Fibroblast of peridontal ligament (primary cell): ENCODE results near the gene SUSD3.
A peak's percentile ranks its signal among the peaks of the same experiment; 100 is the strongest.

Experiments
- DNase-seq: peaks from one replicate; pipeline ENCODE4 v3.0.0-alpha.2; 2010; ENCODE audit errors: extremely low read depth

Gene SUSD3

DNA sequence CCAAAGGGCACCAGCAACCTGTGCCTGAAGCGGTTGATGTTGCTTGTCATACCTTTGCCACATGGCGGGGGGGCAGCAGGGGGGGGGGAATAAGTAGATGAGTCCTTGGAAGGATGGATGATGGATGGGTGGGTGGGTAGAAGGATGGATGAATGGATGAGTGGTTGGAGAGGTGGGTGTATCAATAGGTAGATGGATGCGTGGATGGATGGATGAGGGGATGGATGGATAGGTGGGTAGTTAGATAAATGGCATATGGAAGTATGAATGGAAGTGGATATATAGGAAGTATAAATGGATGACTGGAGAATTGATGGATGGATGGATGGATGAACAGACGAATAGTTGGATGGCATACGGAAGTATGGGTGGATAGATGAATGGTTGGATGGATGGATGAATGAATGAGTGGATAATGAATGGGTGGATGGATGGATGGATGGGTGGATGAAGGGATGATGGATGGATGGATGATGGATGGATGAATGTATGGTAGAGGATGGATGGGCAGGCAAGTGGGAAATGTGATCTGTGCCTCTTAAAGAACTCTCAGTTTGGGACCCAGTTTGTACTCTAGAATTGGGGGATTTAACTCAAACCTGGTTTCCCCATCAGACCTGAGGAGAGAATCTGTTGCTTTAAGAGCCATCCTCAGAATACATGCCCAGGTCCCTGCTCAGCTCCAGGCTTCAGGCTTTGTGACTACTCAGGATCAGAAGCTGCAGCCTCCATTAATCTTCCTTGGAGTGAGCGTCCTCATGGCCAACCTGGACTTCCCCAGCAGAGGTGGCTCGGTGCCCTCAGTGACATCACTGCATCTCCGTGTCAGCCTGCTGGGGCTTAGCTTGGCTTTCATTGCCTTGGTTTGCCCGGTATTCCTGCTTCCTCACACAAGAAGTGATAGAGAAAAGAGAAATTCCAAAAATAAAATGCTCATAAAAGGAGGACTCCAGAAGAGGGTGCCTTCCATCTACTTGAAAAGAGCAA, 27.6 kb upstream of the SUSD3 start:
- DNase-seq, result no peak

- DNase-seq, result peak; percentile 18
Measured at GRCh38 chr9:93031629-93032430, 26.7 kb upstream of the SUSD3 start.

DNA sequence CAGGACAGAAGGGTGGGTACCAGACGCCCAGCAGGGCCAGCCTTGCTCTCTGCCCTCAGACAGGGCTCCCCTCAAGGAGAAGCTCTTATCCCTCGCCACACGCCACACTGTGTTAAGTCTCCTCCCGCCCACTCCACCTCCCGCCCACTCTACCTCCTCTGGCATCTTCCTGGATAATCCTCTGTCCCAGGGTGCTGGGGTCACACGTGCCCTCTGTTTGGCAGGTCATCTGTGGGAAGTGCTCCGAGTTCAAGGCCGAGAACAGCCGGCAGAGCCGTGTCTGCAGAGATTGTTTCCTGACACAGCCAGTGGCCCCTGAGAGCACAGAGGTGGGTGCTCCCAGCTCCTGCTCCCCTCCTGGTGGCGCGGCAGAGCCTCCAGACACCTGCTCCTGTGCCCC, 26.0 kb upstream of the SUSD3 start:
- DNase-seq, result no peak

GRCh38 chr9:93033531-93033930, 25.0 kb upstream of the SUSD3 start:
- no peak for DNase-seq

DNA sequence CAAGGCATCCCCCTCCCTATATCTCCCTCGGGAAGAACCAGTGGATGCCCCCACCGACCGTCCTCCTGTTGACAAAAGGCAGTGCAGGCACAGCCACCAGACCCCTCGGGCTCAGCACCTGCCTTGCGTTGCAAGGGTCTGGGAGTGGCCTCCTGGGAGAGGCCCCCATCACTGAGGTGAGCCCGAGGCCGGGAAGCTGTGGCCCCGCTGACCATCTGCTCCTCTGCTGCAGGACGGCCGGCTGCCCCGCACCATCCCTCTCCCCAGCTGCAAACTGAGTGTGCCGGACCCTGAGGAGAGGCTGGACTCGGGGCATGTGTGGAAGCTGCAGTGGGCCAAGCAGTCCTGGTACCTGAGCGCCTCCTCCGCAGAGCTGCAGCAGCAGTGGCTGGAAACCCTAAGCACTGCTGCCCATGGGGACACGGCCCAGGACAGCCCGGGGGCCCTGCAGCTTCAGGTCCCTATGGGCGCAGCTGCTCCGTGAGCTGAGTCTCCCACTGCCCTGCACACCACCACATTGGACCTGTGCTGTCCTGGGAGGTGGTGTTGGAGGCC, 23.3 kb upstream of the SUSD3 start:
- DNase-seq, result no peak

GRCh38 chr9:93035821-93036351, 22.6 kb upstream of the SUSD3 start:
- no peak for DNase-seq

- no peak for DNase-seq
Measured at GRCh38 chr9:93036887-93037475, 21.5 kb upstream of the SUSD3 start.

GRCh38 chr9:93037476-93037971, 21.0 kb upstream of the SUSD3 start:
- DNase-seq, result no peak

- no peak for DNase-seq
Measured at GRCh38 chr9:93038918-93039317, 19.6 kb upstream of the SUSD3 start.

- no peak for DNase-seq
Measured at GRCh38 chr9:93039456-93039855, 19.0 kb upstream of the SUSD3 start.

- no peak for DNase-seq
Measured at GRCh38 chr9:93039976-93040375, 18.5 kb upstream of the SUSD3 start.

GRCh38 chr9:93040409-93040808, 18.1 kb upstream of the SUSD3 start:
- no peak for DNase-seq

DNA sequence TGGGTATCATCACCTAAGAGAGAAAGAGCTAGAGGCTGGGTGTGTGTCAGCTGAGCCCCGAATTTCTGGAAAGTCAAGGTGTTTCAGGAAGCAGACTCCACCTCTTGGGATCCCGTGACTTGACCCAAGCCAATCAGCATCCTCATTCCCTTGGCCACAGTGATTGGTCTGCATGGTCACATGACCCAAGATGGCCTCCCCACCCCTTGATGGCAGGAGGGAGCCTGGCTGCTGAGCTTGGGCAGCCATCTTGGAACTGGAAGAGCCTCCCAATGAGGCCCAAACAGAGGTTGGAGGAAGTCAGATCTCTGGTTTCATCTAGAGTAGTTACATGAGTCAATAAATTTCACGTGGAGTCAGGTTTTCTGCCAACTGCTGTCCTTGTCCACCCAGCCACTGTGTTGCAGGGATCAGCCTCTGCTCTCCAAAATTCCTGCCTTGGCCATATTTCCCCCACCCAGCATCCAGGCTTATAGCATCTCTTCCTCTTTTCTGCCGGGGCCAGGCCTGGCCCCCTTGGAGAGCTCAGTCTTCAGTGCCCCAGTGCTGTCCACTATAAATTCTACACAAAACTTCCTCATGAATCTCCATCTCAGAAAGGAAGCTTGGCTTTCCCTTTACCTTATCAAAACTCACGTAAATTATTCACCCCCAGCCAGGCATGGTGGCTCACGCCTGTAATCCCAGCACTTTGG, 17.2 kb upstream of the SUSD3 start:
- no peak for DNase-seq

DNA sequence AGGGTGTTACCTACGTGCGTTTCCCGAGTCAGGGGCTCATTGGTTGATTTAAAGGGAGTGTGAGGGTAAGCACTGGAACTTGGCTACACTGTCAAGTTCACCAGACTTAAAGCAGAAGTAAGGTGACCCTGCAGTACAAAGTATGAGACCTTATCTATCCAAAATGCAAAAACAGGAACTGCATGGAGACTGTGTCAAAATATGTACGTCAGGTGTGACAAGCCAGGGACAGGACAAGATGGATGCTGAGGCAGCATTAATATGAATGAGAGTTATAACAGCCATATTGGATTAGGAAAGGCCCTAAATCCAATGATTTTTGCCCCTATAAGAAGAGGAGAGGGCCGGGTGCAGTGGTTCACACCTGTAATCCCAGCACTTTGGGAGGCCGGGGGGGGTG, 15.4 kb upstream of the SUSD3 start:
- DNase-seq, result no peak

GRCh38 chr9:93045521-93045920, 13.0 kb upstream of the SUSD3 start:
- DNase-seq, result no peak

- no peak for DNase-seq
Measured at GRCh38 chr9:93048566-93049448, 9.7 kb upstream of the SUSD3 start.

DNA sequence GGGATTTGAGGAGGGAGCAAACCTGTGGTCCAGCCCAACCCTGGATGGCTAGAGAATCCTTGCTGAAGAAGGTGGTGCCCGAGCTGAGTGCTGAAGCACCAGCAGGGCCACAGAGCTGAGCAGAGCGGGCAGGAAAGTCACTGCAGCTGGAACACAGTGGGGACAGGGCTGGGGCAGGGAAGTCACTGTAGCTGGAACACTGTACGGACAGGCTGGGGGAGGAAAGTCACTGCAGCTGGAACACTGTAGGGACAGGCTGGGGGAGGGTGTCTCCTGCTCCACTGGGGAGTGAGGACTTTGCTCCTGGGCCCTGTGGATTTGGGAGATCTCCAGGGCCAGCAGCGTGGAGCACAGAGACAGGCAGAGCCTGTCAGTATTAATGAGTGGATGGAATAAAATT, 9.0 kb upstream of the SUSD3 start:
- DNase-seq, result no peak

GRCh38 chr9:93050231-93050630, 8.3 kb upstream of the SUSD3 start:
- DNase-seq, result no peak

DNA sequence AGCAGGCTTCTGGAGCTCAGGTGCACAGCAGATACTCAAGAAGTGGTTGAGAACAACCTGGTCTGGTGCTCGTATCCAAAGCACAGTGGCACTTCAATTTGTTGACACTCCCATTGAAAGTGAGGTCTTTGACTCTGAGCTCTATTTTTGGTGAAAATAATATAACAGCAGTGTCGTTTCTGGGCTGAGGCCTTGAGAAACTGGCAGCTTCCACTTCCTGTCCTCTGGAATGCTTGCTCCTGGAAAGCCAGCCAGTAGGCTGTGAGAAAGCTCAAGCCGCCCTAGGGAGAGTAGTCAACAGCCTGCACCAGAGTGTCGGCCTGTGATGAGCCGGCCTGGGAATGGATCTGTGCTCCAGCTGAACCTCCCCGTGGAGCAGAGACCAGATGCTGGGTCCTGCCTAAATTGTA, 6.8 kb upstream of the SUSD3 start:
- peak; percentile 39 for DNase-seq
